ENCODE results near the gene CCN5. TPM values are rescaled to one million over a fixed set of nuclear protein-coding genes. Genes with fewer than 3 reads are reported as not detected.

The CCN5 gene
- total and polyA plus RNA-seq, 2 of the 13 experiments (the other 11 are each of a cell fraction or from before 2014, with no cell fraction given), result 0.12 TPM; not detected in 1

GRCh38 chr20:44688053-44688625 lies 27.0 kb upstream of the CCN5 start:
- H3K4me3 ChIP-seq (replicated peaks in 1 of 3; ENCODE audit: insufficient read depth in 1 of 3, low read depth in 2 of 3, low read length in 3 of 3), result no peak overlapping the region
- BruUV-seq (replicated peaks), result no TSS peak
- no peaks in the 10 kb centered on the region for H3K79me2 ChIP-seq (ENCODE audit: insufficient read depth, low read length)
- ChIA-PET CTCF (ENCODE audit: low intra/inter-chr PET ratio, low total read pairs) (interaction anchor here (4.9 to 6.7 kb wide), 2 partner anchors 46 to 178 kb away, joined by 44 to 170 read pairs; no protein-coding TSS in a partner anchor), POLR2A (no interaction called here)
- no peak overlapping the region for H2AFZ ChIP-seq (ENCODE audit: low read length)
- DNase-seq (ENCODE audit: low spot score) (no peak), FAIRE-seq (no peak), ATAC-seq (no peak)
- peaks cover 0 to 3% of the 10 kb centered on the region in 2 experiments; a peak in 2 of 5 replicates for H3K27me3 ChIP-seq (ENCODE audit: control insufficient read depth in 1 of 2, insufficient read depth in 2 of 2, low read length in 2 of 2)
- H3K36me3 ChIP-seq (replicated peaks in 1 of 2; ENCODE audit: control insufficient read depth in 1 of 2, insufficient read depth in 2 of 2, low read length in 2 of 2), result no peaks in the 10 kb centered on the region
- intact Hi-C loops (cut with micrococcal nuclease; ENCODE audit: unreplicated experiment), result loop anchor here (10.0 kb wide), 1 partner anchor 473 kb away; the partner anchor contains the start of gene OSER1
- WGBS (ENCODE audit: low lambda C conversion rate), result 2% methylated on average over 7 of the region's 7 CpGs
- peaks cover 26% of the 10 kb centered on the region for H3K4me1 ChIP-seq (ENCODE audit: insufficient read depth, low read length)
- in situ Hi-C loops (cut with HindIII; ENCODE audit: extremely low pct_ligation_motif_present, low pct_unique_long_range_greater_than_20kb), result loop anchor here (5.0 kb wide), 2 partner anchors 44 to 179 kb away; no protein-coding TSS in a partner anchor
- peak; percentile 17 for TF ChIP-seq TEAD3 (CRISPR knock-in tag; optimal IDR thresholded peaks at IDR 0.05; ENCODE audit: borderline replicate concordance)
- no peak for TF ChIP-seq ZNF232 (CRISPR knock-in tag; IDR thresholded peaks at IDR 0.05; ENCODE audit: borderline replicate concordance)
- H3K9ac ChIP-seq (ENCODE audit: insufficient read depth, low read depth, low read length), result no peak overlapping the region
- H4K20me1 ChIP-seq (ENCODE audit: insufficient read depth, low read length), result no peaks in the 10 kb centered on the region
- H3K4me2 ChIP-seq (ENCODE audit: low read depth, low read length), result no peak overlapping the region
- no peaks in the 10 kb centered on the region for H3K9me3 ChIP-seq (ENCODE audit: low read length)
- H3K27ac ChIP-seq (ENCODE audit: extremely low read length, insufficient read depth, low read length), result no peak overlapping the region

- ChIA-PET CTCF (ENCODE audit: low intra/inter-chr PET ratio, low total read pairs) (no interaction called here), POLR2A (no interaction called here)
- no peak for ATAC-seq
- no peak for FAIRE-seq
- H4K20me1 ChIP-seq (ENCODE audit: insufficient read depth, low read length), result no peaks in the 10 kb centered on the region
- no peaks in the 10 kb centered on the region for H3K27me3 ChIP-seq (ENCODE audit: control insufficient read depth in 1 of 2, insufficient read depth in 2 of 2, low read length in 2 of 2)
- DNase-seq (ENCODE audit: low spot score), result no peak
- in situ Hi-C loops (cut with HindIII; ENCODE audit: extremely low pct_ligation_motif_present, low pct_unique_long_range_greater_than_20kb), result loop anchor here (5.0 kb wide), 2 partner anchors 42 to 177 kb away; no protein-coding TSS in a partner anchor
- H3K4me1 ChIP-seq (ENCODE audit: insufficient read depth, low read length), result peaks cover 25% of the 10 kb centered on the region
- H3K9ac ChIP-seq (ENCODE audit: insufficient read depth, low read depth, low read length), result no peak overlapping the region
- H3K9me3 ChIP-seq (ENCODE audit: low read length), result no peaks in the 10 kb centered on the region
- no peak for TF ChIP-seq ARNT (IDR thresholded peaks at IDR 0.05)
- H3K4me3 ChIP-seq (replicated peaks in 1 of 3; ENCODE audit: insufficient read depth in 1 of 3, low read depth in 2 of 3, low read length in 3 of 3), result no peak overlapping the region
- H3K4me2 ChIP-seq (ENCODE audit: low read depth, low read length), result no peak overlapping the region
- 17% methylated on average over 3 of the region's 3 CpGs for WGBS (ENCODE audit: low lambda C conversion rate)
- H2AFZ ChIP-seq (ENCODE audit: low read length), result no peak overlapping the region
- no peak overlapping the region for H3K27ac ChIP-seq (ENCODE audit: extremely low read length, insufficient read depth, low read length)
- intact Hi-C loops (cut with micrococcal nuclease; ENCODE audit: unreplicated experiment), result loop anchor here (10.0 kb wide), 1 partner anchor 475 kb away; the partner anchor contains the start of gene OSER1
- H3K79me2 ChIP-seq (ENCODE audit: insufficient read depth, low read length), result no peaks in the 10 kb centered on the region
- BruUV-seq (replicated peaks), result no TSS peak
- no peaks in the 10 kb centered on the region for H3K36me3 ChIP-seq (replicated peaks in 1 of 2; ENCODE audit: control insufficient read depth in 1 of 2, insufficient read depth in 2 of 2, low read length in 2 of 2)
These were observed 25.4 kb upstream of the CCN5 start for GRCh38 chr20:44689809-44690208.
